ENCODE data around the gene GK. TPM values are rescaled to one million over a fixed set of nuclear protein-coding genes. Genes with fewer than 3 reads are reported as not detected.

Gene GK
- total and polyA plus RNA-seq, 9 of the 15 experiments (the other 6 are each of a cell fraction or from before 2014, with no cell fraction given): 8.0 to 15.7 (median 12.4) TPM

- TF ChIP-seq RAD51 (IDR thresholded peaks at IDR 0.05; ENCODE audit: borderline replicate concordance, low read depth) (no peak), FOXP1 (CRISPR knock-in tag; IDR thresholded peaks at IDR 0.05) (no peak), MYNN (IDR thresholded peaks at IDR 0.05) (no peak), MYNN (CRISPR knock-in tag; IDR thresholded peaks at IDR 0.05) (no peak), EZH2 (IDR thresholded peaks at IDR 0.05; ENCODE audit: borderline replicate concordance, low read depth, low read length) (no peak), TAF15 (IDR thresholded peaks at IDR 0.05; ENCODE audit: low read depth, low read length) (no peak), KAT2B (IDR thresholded peaks at IDR 0.05; ENCODE audit: low read depth, low read length) (no peak), ZNF551 (CRISPR knock-in tag; IDR thresholded peaks at IDR 0.05) (no peak), YY1 (IDR thresholded peaks at IDR 0.05; ENCODE audit: borderline replicate concordance in 1 of 3, control insufficient read depth in 1 of 3, extremely low read depth in 1 of 3, insufficient read depth in 3 of 3, insufficient read length in 1 of 3, insufficient replicate concordance in 2 of 3, low read depth in 1 of 3, low read length in 2 of 3) (no peak), PRDM10 (IDR thresholded peaks at IDR 0.05; ENCODE audit: partially characterized antibody) (no peak), SMC3 (conservative IDR thresholded peaks at IDR 0.05; ENCODE audit: insufficient read depth, low read depth, low read length) (no peak), ZNF24 (IDR thresholded peaks at IDR 0.05) (no peak), FUS (optimal IDR thresholded peaks at IDR 0.05; ENCODE audit: low read depth, low read length) (no peak), GTF3C2 (IDR thresholded peaks at IDR 0.05; ENCODE audit: borderline replicate concordance, extremely low read depth, insufficient read length) (no peak), TCF3 (CRISPR knock-in tag; IDR thresholded peaks at IDR 0.05) (peak; percentile 35; the same call in 1 of the 2 replicates), USF2 (CRISPR knock-in tag; IDR thresholded peaks at IDR 0.05) (no peak), GMEB1 (CRISPR knock-in tag; IDR thresholded peaks at IDR 0.05) (no peak), CAMTA2 (CRISPR knock-in tag; conservative IDR thresholded peaks at IDR 0.05) (no peak), NR2C1 (IDR thresholded peaks at IDR 0.05) (no peak), NR2C1 (tag; IDR thresholded peaks at IDR 0.05) (0 out of 2 replicates have a peak, but pooled peaks have one; percentile 15)
Observed at GRCh38 chrX:30680618-30681017, 27.4 kb downstream of the GK start (continued).

All from K562 (cell line).